ENCODE data around the gene ATP8B2.
A peak's percentile ranks its signal among the peaks of the same experiment; 100 is the strongest.

The ATP8B2 gene

DNA sequence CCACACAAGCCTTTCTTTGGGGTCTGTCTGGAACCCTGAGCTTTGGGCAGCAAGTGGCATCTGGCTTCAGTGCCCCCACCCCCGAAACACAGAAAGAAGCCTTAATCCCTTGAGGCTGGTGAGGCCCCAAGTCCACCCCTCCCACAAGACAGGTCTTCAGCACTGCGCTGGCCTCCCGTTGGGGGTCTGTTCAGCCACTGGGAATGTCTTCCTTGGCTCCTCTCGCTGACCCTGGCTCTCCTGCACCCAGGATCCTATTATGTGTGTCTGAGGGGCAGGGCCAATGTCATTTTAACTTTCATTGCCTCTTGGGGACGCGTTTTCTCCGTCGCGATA, 26.9 kb downstream of the ATP8B2 start (continued):
- TF ChIP-seq, protein P1, sequence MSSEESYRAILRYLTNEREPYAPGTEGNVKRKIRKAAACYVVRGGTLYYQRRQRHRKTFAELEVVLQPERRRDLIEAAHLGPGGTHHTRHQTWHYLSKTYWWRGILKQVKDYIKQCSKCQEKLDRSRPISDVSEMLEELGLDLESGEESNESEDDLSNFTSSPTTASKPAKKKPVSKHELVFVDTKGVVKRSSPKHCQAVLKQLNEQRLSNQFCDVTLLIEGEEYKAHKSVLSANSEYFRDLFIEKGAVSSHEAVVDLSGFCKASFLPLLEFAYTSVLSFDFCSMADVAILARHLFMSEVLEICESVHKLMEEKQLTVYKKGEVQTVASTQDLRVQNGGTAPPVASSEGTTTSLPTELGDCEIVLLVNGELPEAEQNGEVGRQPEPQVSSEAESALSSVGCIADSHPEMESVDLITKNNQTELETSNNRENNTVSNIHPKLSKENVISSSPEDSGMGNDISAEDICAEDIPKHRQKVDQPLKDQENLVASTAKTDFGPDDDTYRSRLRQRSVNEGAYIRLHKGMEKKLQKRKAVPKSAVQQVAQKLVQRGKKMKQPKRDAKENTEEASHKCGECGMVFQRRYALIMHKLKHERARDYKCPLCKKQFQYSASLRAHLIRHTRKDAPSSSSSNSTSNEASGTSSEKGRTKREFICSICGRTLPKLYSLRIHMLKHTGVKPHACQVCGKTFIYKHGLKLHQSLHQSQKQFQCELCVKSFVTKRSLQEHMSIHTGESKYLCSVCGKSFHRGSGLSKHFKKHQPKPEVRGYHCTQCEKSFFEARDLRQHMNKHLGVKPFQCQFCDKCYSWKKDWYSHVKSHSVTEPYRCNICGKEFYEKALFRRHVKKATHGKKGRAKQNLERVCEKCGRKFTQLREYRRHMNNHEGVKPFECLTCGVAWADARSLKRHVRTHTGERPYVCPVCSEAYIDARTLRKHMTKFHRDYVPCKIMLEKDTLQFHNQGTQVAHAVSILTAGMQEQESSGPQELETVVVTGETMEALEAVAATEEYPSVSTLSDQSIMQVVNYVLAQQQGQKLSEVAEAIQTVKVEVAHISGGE (tag by site-specific recombination; conservative IDR thresholded peaks at IDR 0.05; ENCODE audit: low read depth), result no peak

DNA sequence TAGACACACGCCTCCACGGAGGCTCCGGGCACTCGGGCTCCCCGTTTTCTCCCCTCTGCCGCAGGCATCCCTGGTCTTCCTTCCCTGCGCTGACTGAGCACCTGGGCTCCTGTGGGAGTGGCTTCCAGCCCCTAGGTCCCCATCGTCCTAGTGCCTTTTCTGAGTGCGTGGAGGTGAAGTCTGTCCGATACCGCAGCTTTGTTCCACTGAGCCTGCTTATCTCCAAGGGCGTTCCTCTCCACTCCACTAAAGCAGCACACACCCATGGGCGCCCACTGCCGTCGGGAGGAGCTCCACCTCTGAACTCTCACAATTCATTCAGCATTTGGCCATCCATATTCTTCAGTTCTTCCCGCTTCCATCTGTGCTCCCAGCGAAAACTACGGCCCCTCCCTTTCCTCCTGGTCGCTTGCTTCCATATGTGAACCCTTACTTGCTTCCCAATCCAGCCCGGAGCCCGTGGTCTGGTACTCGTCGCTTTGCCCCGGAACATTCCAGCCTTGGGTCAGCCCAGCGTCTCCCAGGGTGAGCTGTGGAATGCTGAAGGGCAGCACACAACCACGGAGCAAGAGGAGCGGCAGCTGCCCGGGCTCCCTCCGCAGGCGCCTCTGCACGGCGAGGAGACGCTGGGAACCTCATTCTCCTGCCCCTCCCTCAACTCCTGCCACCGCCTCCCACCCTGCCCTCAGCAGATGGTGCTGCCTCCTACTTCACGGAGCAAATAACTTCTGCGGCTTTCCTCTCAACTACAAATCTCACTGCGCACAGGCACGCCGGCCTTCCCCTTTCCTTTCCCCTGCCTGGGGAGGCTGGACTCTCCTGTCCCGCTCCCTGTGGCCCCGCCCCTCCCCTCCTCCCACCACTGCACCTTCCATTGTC, 27.5 kb downstream of the ATP8B2 start:
- ChIA-PET CTCF (interaction anchor here (1.1 to 4.3 kb wide), 3 partner anchors 9 to 76 kb away, joined by 3 to 33 read pairs (median 4); no protein-coding TSS in a partner anchor), POLR2A (interaction anchor here (0.7 to 1.4 kb wide), 2 partner anchors 10 to 106 kb away, joined by 3 to 4 read pairs; no protein-coding TSS in a partner anchor)
- H3K4me1 ChIP-seq (ENCODE audit: control insufficient read depth, insufficient read depth, low read length), result 0 out of 2 replicates have a peak, but pooled peaks cover 3% of the 10 kb centered on the region
- H3K9me3 ChIP-seq (ENCODE audit: control insufficient read depth, insufficient read depth, low read depth, low read length), result no peaks in the 10 kb centered on the region
- H3K4me3 ChIP-seq (ENCODE audit: low read depth, low read length), result peak overlapping the region; percentile 41
- H3K27ac ChIP-seq (ENCODE audit: extremely low read depth, low read depth, low read length), result no peak overlapping the region; the same call in 1 of the 2 replicates
- H3K36me3 ChIP-seq (ENCODE audit: control insufficient read depth in 2 of 2, insufficient read depth in 1 of 2, low read length in 2 of 2), result peaks cover 0 to 23% of the 10 kb centered on the region in 2 experiments; a peak in 1 of 3 replicates
- TF ChIP-seq ZNF426 (tag by site-specific recombination; IDR thresholded peaks at IDR 0.05) (no peak), ZFP3 (tag by site-specific recombination; IDR thresholded peaks at IDR 0.05; ENCODE audit: low read depth) (no peak), ZNF549 (tag by site-specific recombination; IDR thresholded peaks at IDR 0.05) (no peak), ZNF175 (tag by site-specific recombination; IDR thresholded peaks at IDR 0.05) (no peak), MZF1 (tag by site-specific recombination; IDR thresholded peaks at IDR 0.05; ENCODE audit: borderline replicate concordance) (no peak; the same call in 1 of the 2 replicates), ZNF530 (tag by site-specific recombination; IDR thresholded peaks at IDR 0.05; ENCODE audit: low read depth) (no peak), ZNF48 (tag by site-specific recombination; IDR thresholded peaks at IDR 0.05) (no peak), ZNF433 (tag by site-specific recombination; IDR thresholded peaks at IDR 0.05; ENCODE audit: low read depth) (no peak), ZNF132 (tag by site-specific recombination; IDR thresholded peaks at IDR 0.05; ENCODE audit: borderline replicate concordance) (no peak), KLF10 (tag by site-specific recombination; IDR thresholded peaks at IDR 0.05) (no peak), ZNF830 (tag by site-specific recombination; IDR thresholded peaks at IDR 0.05; ENCODE audit: low read depth) (no peak), GLI4 (tag by site-specific recombination; IDR thresholded peaks at IDR 0.05) (no peak), ZNF792 (tag by site-specific recombination; IDR thresholded peaks at IDR 0.05) (no peak; the same call in 1 of the 2 replicates)
- TF ChIP-seq, protein P2, sequence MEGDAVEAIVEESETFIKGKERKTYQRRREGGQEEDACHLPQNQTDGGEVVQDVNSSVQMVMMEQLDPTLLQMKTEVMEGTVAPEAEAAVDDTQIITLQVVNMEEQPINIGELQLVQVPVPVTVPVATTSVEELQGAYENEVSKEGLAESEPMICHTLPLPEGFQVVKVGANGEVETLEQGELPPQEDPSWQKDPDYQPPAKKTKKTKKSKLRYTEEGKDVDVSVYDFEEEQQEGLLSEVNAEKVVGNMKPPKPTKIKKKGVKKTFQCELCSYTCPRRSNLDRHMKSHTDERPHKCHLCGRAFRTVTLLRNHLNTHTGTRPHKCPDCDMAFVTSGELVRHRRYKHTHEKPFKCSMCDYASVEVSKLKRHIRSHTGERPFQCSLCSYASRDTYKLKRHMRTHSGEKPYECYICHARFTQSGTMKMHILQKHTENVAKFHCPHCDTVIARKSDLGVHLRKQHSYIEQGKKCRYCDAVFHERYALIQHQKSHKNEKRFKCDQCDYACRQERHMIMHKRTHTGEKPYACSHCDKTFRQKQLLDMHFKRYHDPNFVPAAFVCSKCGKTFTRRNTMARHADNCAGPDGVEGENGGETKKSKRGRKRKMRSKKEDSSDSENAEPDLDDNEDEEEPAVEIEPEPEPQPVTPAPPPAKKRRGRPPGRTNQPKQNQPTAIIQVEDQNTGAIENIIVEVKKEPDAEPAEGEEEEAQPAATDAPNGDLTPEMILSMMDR (tag by site-specific recombination; IDR thresholded peaks at IDR 0.05), result no peak; the same call in none of the 2 replicates
- TF ChIP-seq, protein P3, sequence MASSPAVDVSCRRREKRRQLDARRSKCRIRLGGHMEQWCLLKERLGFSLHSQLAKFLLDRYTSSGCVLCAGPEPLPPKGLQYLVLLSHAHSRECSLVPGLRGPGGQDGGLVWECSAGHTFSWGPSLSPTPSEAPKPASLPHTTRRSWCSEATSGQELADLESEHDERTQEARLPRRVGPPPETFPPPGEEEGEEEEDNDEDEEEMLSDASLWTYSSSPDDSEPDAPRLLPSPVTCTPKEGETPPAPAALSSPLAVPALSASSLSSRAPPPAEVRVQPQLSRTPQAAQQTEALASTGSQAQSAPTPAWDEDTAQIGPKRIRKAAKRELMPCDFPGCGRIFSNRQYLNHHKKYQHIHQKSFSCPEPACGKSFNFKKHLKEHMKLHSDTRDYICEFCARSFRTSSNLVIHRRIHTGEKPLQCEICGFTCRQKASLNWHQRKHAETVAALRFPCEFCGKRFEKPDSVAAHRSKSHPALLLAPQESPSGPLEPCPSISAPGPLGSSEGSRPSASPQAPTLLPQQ (tag by site-specific recombination; IDR thresholded peaks at IDR 0.05), result 0 out of 2 replicates have a peak, but pooled peaks have one; percentile 27
- TF ChIP-seq, protein P4, sequence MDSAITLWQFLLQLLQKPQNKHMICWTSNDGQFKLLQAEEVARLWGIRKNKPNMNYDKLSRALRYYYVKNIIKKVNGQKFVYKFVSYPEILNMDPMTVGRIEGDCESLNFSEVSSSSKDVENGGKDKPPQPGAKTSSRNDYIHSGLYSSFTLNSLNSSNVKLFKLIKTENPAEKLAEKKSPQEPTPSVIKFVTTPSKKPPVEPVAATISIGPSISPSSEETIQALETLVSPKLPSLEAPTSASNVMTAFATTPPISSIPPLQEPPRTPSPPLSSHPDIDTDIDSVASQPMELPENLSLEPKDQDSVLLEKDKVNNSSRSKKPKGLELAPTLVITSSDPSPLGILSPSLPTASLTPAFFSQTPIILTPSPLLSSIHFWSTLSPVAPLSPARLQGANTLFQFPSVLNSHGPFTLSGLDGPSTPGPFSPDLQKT (IDR thresholded peaks at IDR 0.05; ENCODE audit: borderline replicate concordance, low read depth, low read length), result no peak
- TF ChIP-seq, protein P5, sequence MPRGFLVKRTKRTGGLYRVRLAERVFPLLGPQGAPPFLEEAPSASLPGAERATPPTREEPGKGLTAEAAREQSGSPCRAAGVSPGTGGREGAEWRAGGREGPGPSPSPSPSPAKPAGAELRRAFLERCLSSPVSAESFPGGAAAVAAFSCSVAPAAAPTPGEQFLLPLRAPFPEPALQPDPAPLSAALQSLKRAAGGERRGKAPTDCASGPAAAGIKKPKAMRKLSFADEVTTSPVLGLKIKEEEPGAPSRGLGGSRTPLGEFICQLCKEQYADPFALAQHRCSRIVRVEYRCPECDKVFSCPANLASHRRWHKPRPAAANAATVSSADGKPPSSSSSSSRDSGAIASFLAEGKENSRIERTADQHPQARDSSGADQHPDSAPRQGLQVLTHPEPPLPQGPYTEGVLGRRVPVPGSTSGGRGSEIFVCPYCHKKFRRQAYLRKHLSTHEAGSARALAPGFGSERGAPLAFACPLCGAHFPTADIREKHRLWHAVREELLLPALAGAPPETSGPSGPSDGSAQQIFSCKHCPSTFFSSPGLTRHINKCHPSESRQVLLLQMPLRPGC (tag by site-specific recombination; IDR thresholded peaks at IDR 0.05), result no peak
- TF ChIP-seq, protein P6, sequence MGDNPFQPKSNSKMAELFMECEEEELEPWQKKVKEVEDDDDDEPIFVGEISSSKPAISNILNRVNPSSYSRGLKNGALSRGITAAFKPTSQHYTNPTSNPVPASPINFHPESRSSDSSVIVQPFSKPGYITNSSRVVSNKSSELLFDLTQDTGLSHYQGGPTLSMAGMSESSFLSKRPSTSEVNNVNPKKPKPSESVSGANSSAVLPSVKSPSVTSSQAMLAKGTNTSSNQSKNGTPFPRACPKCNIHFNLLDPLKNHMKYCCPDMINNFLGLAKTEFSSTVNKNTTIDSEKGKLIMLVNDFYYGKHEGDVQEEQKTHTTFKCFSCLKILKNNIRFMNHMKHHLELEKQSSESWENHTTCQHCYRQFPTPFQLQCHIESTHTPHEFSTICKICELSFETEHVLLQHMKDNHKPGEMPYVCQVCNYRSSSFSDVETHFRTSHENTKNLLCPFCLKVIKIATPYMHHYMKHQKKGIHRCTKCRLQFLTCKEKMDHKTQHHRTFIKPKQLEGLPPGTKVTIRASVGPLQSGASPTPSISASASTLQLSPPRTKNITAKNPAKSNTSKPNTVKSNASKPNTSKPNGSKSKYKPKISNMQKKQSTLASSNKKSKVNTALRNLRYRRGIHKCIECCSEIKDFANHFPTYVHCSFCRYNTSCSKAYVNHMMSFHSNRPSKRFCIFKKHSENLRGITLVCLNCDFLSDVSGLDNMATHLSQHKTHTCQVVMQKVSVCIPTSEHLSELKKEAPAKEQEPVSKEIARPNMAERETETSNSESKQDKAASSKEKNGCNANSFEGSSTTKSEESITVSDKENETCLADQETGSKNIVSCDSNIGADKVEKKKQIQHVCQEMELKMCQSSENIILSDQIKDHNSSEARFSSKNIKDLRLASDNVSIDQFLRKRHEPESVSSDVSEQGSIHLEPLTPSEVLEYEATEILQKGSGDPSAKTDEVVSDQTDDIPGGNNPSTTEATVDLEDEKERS (tag by site-specific recombination; IDR thresholded peaks at IDR 0.05), result no peak

Data from HEK293 (cell line).